WTC11 (cell line): ENCODE data around the gene CENPT. TPM values are rescaled to one million over a fixed set of nuclear protein-coding genes. Genes with fewer than 3 reads are reported as not detected.

Experiments
- ATAC-seq: fragments of 200-7000 bp; cut with Tn5 transposase; 2 replicates; pipeline ENCODE4 v1.10.0; 2021; ENCODE audit warnings: mild to moderate bottlenecking, moderate library complexity
- CTCF ChIA-PET: fragments of 300-600 bp; sonication (Branson Sonifier 250); formaldehyde crosslinking; loops from one replicate; lab custom pipeline; 2021; ENCODE audit warnings: antibody characterized with exemption; lab: Charles Lee
- POLR2A ChIA-PET: fragments of 350-600 bp; sonication (Branson Sonifier 250); formaldehyde crosslinking; loops from one replicate; lab custom pipeline; 2021; ENCODE audit warnings: antibody characterized with exemption; lab: Charles Lee
- DNase-seq: peaks from one replicate; pipeline ENCODE4 v3.0.0; 2021; ENCODE audit warnings: low spot score
- H3K27ac Mint-ChIP-seq: 2 replicates; pipeline ENCODE4 v1.8.0; 2021; ENCODE audit warnings: mixed read lengths
- H3K27me3 Mint-ChIP-seq: 2 replicates; pipeline ENCODE4 v1.8.0; 2021; ENCODE audit warnings: low read depth, mild to moderate bottlenecking, moderate library complexity, mixed read lengths
- H3K36me3 Mint-ChIP-seq: 2 replicates; pipeline ENCODE4 v1.8.0; 2021; ENCODE audit warnings: mixed read lengths
- H3K4me1 Mint-ChIP-seq: 2 replicates; pipeline ENCODE4 v1.8.0; 2022; ENCODE audit warnings: mixed read lengths
- H3K4me3 Mint-ChIP-seq: 2 replicates; pipeline ENCODE4 v1.8.0; 2021; ENCODE audit warnings: mild to moderate bottlenecking, moderate library complexity, mixed read lengths
- H3K9me3 Mint-ChIP-seq: 2 replicates; pipeline ENCODE4 v1.8.0; 2021; ENCODE audit warnings: mixed read lengths
- ATF1 ChIP-seq: sonication (generic); formaldehyde crosslinking; IDR thresholded peaks from 2 replicates; pipeline ENCODE4 v1.8.1; 2023; ENCODE audit warnings: mild to moderate bottlenecking, moderate library complexity, missing genetic modification reagents
- ATF3 ChIP-seq: sonication (generic); formaldehyde crosslinking; conservative IDR thresholded peaks from 2 replicates; pipeline ENCODE4 v1.8.1; 2022; ENCODE audit warnings: mild to moderate bottlenecking, missing genetic modification reagents
- CREM ChIP-seq: sonication (generic); formaldehyde crosslinking; IDR thresholded peaks from 2 replicates; pipeline ENCODE4 v1.8.1; 2022; ENCODE audit warnings: mild to moderate bottlenecking, missing genetic modification reagents, moderate library complexity
- CTCF ChIP-seq: fragments of 200-600 bp; IDR thresholded peaks from 2 replicates; pipeline ENCODE4 v1.8.0; 2022; ENCODE audit warnings: antibody characterized with exemption
- EMX1 ChIP-seq: fragments of 250-450 bp; sonication (Bioruptor Pico); IDR thresholded peaks from 2 replicates; pipeline ENCODE4 v1.8.0; 2021; ENCODE audit warnings: mild to moderate bottlenecking
- ETV6 ChIP-seq: sonication (generic); formaldehyde crosslinking; IDR thresholded peaks from 2 replicates; pipeline ENCODE4 v1.8.1; 2022; ENCODE audit warnings: mild to moderate bottlenecking, missing genetic modification reagents
- FOXK1 ChIP-seq: sonication (generic); formaldehyde crosslinking; IDR thresholded peaks from 2 replicates; pipeline ENCODE4 v1.8.0; 2022; ENCODE audit warnings: mild to moderate bottlenecking, moderate library complexity, missing genetic modification reagents
- GRHL2 ChIP-seq: fragments of 250-450 bp; sonication (Bioruptor Pico); IDR thresholded peaks from 2 replicates; pipeline ENCODE4 v1.8.0; 2022; ENCODE audit warnings: mild to moderate bottlenecking, moderate library complexity; ENCODE audit not compliant: insufficient replicate concordance, severe bottlenecking
- JUN ChIP-seq: sonication (generic); formaldehyde crosslinking; IDR thresholded peaks from 2 replicates; pipeline ENCODE4 v1.8.0; 2023; ENCODE audit warnings: mild to moderate bottlenecking, missing genetic modification reagents
- NR3C1 ChIP-seq: sonication (generic); formaldehyde crosslinking; conservative IDR thresholded peaks from 2 replicates; pipeline ENCODE4 v1.8.1; 2023; ENCODE audit warnings: low read depth, mild to moderate bottlenecking, missing genetic modification reagents
- RORB ChIP-seq: fragments of 250-450 bp; sonication (Bioruptor Pico); IDR thresholded peaks from 2 replicates; pipeline ENCODE4 v1.9.0; 2021; ENCODE audit warnings: mild to moderate bottlenecking
- SMAD3 ChIP-seq: sonication (generic); formaldehyde crosslinking; IDR thresholded peaks from 2 replicates; pipeline ENCODE4 v1.8.0; 2022; ENCODE audit warnings: missing genetic modification reagents, mild to moderate bottlenecking, borderline replicate concordance
- SOX15 ChIP-seq: fragments of 250-450 bp; sonication (Bioruptor Pico); IDR thresholded peaks from 2 replicates; pipeline ENCODE4 v1.9.0; 2021; ENCODE audit warnings: mild to moderate bottlenecking
- SP1 ChIP-seq: sonication (generic); formaldehyde crosslinking; conservative IDR thresholded peaks from 2 replicates; pipeline ENCODE4 v1.8.1; 2022; ENCODE audit warnings: missing genetic modification reagents
- ZMAT4 ChIP-seq: fragments of 250-450 bp; sonication (Bioruptor Pico); IDR thresholded peaks from 2 replicates; pipeline ENCODE4 v1.9.0; 2021; ENCODE audit warnings: mild to moderate bottlenecking
- ZNF232 ChIP-seq: sonication (generic); formaldehyde crosslinking; IDR thresholded peaks from 2 replicates; pipeline ENCODE4 v1.8.0; 2022; ENCODE audit warnings: mild to moderate bottlenecking, missing genetic modification reagents
- ZNF263 ChIP-seq: sonication (generic); formaldehyde crosslinking; IDR thresholded peaks from 2 replicates; pipeline ENCODE4 v1.8.1; 2022; ENCODE audit warnings: low read depth, mild to moderate bottlenecking, moderate library complexity, missing genetic modification reagents
- ZNF425 ChIP-seq: fragments of 250-450 bp; sonication (Bioruptor Pico); conservative IDR thresholded peaks from 2 replicates; pipeline ENCODE4 v1.9.0; 2021; ENCODE audit warnings: mild to moderate bottlenecking
- total RNA-seq: library from RNA; stranded (reverse); gene quantifications from 3 replicates; pipeline ENCODE4 v1.2.3, GENCODE V29; 2021
- TF ChIP-seq, protein P1 (sequence below): sonication (generic); formaldehyde crosslinking; IDR thresholded peaks from 2 replicates; pipeline ENCODE4 v1.8.0; 2022; ENCODE audit warnings: mild to moderate bottlenecking, missing genetic modification reagents
- TF ChIP-seq, protein P2 (sequence below): sonication (generic); formaldehyde crosslinking; IDR thresholded peaks from 2 replicates; pipeline ENCODE4 v1.8.0; 2023; ENCODE audit warnings: missing genetic modification reagents

CENPT gene
- total RNA-seq, 1 experiment from 2014 or later, result 58.3 TPM

DNA sequence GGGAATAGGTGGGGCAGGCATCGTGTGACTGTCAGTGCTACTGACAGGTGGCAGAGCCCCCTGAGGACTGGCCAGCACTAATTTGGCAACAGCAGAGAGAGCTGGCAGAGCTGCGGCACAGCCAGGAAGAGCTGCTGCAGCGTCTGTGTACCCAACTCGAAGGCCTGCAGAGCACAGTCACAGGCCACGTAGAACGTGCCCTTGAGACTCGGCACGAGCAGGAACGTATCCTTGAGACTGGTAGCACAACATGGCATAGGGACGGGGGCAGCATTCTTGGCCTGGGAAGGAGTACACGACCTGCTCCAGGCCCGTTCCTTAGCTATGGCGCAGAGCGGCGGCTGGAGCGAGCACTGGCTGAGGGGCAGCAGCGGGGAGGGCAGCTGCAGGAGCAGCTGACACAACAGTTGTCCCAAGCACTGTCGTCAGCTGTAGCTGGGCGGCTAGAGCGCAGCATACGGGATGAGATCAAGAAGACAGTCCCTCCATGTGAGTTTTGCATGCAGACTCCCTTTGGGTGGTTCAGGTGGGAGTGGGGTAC is 34.2 kb upstream of the CENPT start:
- CTCF ChIA-PET, result interaction anchor here (1.1 to 5.5 kb wide), 3 partner anchors 10 to 60 kb away, joined by 3 to 144 read pairs (median 61); partner anchors contain the start of genes CTRL and LCAT
- no peak for DNase-seq
- Mint-ChIP-seq H3K9me3 (no peaks in the 10 kb centered on the region), H3K27me3 (no peaks in the 10 kb centered on the region), H3K4me1 (peaks cover 21% of the 10 kb centered on the region), H3K27ac (no peak overlapping the region), H3K4me3 (no peak overlapping the region), H3K36me3 (peaks cover 51% of the 10 kb centered on the region)
- TF ChIP-seq ZNF232, result no peak
- no peak for TF ChIP-seq ATF3
- no peak for TF ChIP-seq EMX1 (CRISPR knock-in tag)
- TF ChIP-seq CREM (CRISPR knock-in tag), result no peak
- no peak for TF ChIP-seq ZNF425
- TF ChIP-seq RORB (CRISPR knock-in tag), result no peak
- TF ChIP-seq ZMAT4 (CRISPR knock-in tag), result no peak
- no peak for TF ChIP-seq FOXK1 (CRISPR knock-in tag)
- no peak for TF ChIP-seq JUN (CRISPR knock-in tag)
- TF ChIP-seq SP1 (CRISPR knock-in tag), result no peak
- no peak for TF ChIP-seq ATF1
- TF ChIP-seq, protein P1, sequence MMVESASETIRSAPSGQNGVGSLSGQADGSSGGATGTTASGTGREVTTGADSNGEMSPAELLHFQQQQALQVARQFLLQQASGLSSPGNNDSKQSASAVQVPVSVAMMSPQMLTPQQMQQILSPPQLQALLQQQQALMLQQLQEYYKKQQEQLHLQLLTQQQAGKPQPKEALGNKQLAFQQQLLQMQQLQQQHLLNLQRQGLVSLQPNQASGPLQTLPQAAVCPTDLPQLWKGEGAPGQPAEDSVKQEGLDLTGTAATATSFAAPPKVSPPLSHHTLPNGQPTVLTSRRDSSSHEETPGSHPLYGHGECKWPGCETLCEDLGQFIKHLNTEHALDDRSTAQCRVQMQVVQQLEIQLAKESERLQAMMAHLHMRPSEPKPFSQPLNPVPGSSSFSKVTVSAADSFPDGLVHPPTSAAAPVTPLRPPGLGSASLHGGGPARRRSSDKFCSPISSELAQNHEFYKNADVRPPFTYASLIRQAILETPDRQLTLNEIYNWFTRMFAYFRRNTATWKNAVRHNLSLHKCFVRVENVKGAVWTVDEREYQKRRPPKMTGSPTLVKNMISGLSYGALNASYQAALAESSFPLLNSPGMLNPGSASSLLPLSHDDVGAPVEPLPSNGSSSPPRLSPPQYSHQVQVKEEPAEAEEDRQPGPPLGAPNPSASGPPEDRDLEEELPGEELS (CRISPR knock-in tag), result no peak
- TF ChIP-seq SOX15 (CRISPR knock-in tag), result no peak
- no peak for TF ChIP-seq ETV6 (CRISPR knock-in tag)
- no peak for TF ChIP-seq CTCF
- no peak for TF ChIP-seq SMAD3 (CRISPR knock-in tag)
- TF ChIP-seq NR3C1, result no peak
- TF ChIP-seq GRHL2 (CRISPR knock-in tag), result no peak
- POLR2A ChIA-PET, result interaction anchor here (1.1 kb wide), 1 partner anchor 10 kb away, joined by 4 read pairs; no protein-coding TSS in a partner anchor
- no peak for ATAC-seq

DNA sequence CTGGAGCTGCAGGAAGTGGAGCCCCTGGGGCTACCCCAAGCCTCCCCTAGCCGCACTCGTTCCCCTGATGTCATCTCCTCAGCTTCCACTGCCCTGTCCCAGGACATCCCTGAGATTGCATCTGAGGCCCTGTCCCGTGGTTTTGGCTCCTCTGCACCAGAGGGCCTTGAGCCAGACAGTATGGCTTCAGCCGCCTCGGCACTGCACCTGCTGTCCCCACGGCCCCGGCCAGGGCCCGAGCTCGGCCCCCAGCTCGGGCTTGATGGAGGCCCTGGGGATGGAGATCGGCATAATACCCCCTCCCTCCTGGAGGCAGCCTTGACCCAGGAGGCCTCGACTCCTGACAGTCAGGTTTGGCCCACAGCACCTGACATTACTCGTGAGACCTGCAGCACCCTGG is 33.1 kb upstream of the CENPT start:
- Mint-ChIP-seq H3K36me3 (peaks cover 57% of the 10 kb centered on the region), H3K4me1 (peaks cover 11% of the 10 kb centered on the region), H3K27me3 (no peaks in the 10 kb centered on the region), H3K27ac (no peak overlapping the region), H3K4me3 (no peak overlapping the region), H3K9me3 (no peaks in the 10 kb centered on the region)
- POLR2A ChIA-PET, result no interaction called here
- no peak for TF ChIP-seq ATF1
- TF ChIP-seq, protein P2, sequence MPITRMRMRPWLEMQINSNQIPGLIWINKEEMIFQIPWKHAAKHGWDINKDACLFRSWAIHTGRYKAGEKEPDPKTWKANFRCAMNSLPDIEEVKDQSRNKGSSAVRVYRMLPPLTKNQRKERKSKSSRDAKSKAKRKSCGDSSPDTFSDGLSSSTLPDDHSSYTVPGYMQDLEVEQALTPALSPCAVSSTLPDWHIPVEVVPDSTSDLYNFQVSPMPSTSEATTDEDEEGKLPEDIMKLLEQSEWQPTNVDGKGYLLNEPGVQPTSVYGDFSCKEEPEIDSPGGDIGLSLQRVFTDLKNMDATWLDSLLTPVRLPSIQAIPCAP (CRISPR knock-in tag), result no peak
- TF ChIP-seq ZNF263 (CRISPR knock-in tag), result no peak
- no peak for ATAC-seq
- CTCF ChIA-PET, result no interaction called here
- DNase-seq, result no peak
